ENCODE data around the gene TULP4. TPM values are rescaled to one million over a fixed set of nuclear protein-coding genes. Genes with fewer than 3 reads are reported as not detected.

Gene TULP4
- total and polyA plus RNA-seq, 2 donors (not counting 1 experiment from before 2014, with no cell fraction given), result 12.0 to 90.0 TPM

DNA sequence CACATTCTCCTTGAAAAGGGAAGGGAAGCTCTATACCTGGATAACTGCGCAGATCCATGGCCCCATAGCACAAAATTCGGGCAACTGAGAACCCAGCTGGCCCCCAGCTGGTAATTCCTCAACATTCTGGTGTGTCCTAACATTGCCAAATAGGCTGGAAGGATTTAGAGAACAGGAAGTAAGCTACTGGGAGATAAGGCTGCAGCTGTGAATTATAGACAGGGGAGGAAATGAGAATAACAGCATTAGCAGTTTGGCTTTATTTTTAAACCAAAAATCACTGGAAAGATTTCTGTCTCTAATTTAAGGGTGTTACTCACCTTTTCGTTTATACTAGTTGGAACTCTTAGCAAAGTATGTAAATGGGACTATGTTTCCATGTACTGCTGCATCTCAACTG, 97.2 kb downstream of the TULP4 start:
- peaks cover 3% of the 10 kb centered on the region for H3K79me2 ChIP-seq (ENCODE audit: control insufficient read depth, insufficient read depth, low read length)
- peak overlapping the region in 1 of 2 donors; percentile 63 for H3K27ac ChIP-seq (ENCODE audit: low read length in 2 of 2)
- no peak overlapping the region for H3K4me3 ChIP-seq (ENCODE audit: control extremely low read depth in 1 of 5, extremely low read depth in 1 of 5, insufficient read depth in 1 of 5, low read depth in 2 of 5, low read length in 4 of 5)
- no peak for DNase-seq
- H3K4me1 ChIP-seq (ENCODE audit: control insufficient read depth in 2 of 2, insufficient read depth in 2 of 2, low read length in 2 of 2), result peaks cover 5 to 8% of the 10 kb centered on the region in 2 donors
- H3K9me3 ChIP-seq (ENCODE audit: control extremely low read depth in 1 of 3, control insufficient read depth in 2 of 3, insufficient read depth in 1 of 3, low read length in 2 of 3), result no peaks in the 10 kb centered on the region
- Mint-ChIP-seq H3K9me3 (ENCODE audit: insufficient read depth) (no peaks in the 10 kb centered on the region), H3K27me3 (no peaks in the 10 kb centered on the region), H3K4me1 (peaks cover 18% of the 10 kb centered on the region), H3K4me3 (no peak overlapping the region), H3K27ac (no peak overlapping the region)
- WGBS (ENCODE audit: insufficient coverage), result 65% methylated on average over 2 of the region's 3 CpGs
- intact Hi-C loops (cut with micrococcal nuclease), result no loop called here
- CTCF ChIA-PET, result interaction anchor here (0.6 kb wide), 1 partner anchor 188 kb away, joined by 4 read pairs; no protein-coding TSS in a partner anchor
- no peak overlapping the region for H3K9ac ChIP-seq (ENCODE audit: low read length)
- no peak overlapping the region for H2AFZ ChIP-seq (ENCODE audit: insufficient read depth, low read depth, low read length, poor library complexity, severe bottlenecking)
- ATAC-seq (ENCODE audit: low read depth), result no peak
- no peak for TF ChIP-seq EZH2 (IDR thresholded peaks at IDR 0.05; ENCODE audit: borderline replicate concordance, insufficient read depth, low read depth, low read length, poor library complexity, severe bottlenecking)
- no peak for TF ChIP-seq CTCF (IDR thresholded peaks at IDR 0.05)
- H3K36me3 ChIP-seq (replicated peaks in 1 of 2; ENCODE audit: control extremely low read depth in 1 of 2, control insufficient read depth in 1 of 2, extremely low read depth in 1 of 2, insufficient read depth in 2 of 2, low read length in 1 of 2), result peaks cover 0 to 17% of the 10 kb centered on the region in 2 experiments
- POLR2A ChIA-PET, result no interaction called here
- H4K20me1 ChIP-seq (ENCODE audit: control insufficient read depth, insufficient read depth, low read length, poor library complexity, severe bottlenecking), result peaks cover 15% of the 10 kb centered on the region
- H3K27me3 ChIP-seq (replicated peaks in 1 of 4; ENCODE audit: control extremely low read depth in 1 of 4, control insufficient read depth in 3 of 4, insufficient read depth in 4 of 4, low read length in 3 of 4), result no peaks in the 10 kb centered on the region
- H3K4me2 ChIP-seq (replicated peaks; ENCODE audit: low read depth, low read length, poor library complexity, severe bottlenecking), result no peak overlapping the region

- H3K79me2 ChIP-seq (ENCODE audit: control insufficient read depth, insufficient read depth, low read length), result peaks cover 3% of the 10 kb centered on the region
- no peak overlapping the region for H3K4me3 Mint-ChIP-seq
- peaks cover 0 to 20% of the 10 kb centered on the region in 2 experiments for H3K36me3 ChIP-seq (replicated peaks in 1 of 2; ENCODE audit: control extremely low read depth in 1 of 2, control insufficient read depth in 1 of 2, extremely low read depth in 1 of 2, insufficient read depth in 2 of 2, low read length in 1 of 2)
- H3K4me1 Mint-ChIP-seq, result peaks cover 18% of the 10 kb centered on the region
- peaks cover 15% of the 10 kb centered on the region for H4K20me1 ChIP-seq (ENCODE audit: control insufficient read depth, insufficient read depth, low read length, poor library complexity, severe bottlenecking)
- intact Hi-C loops (cut with micrococcal nuclease), result no loop called here
- no peaks in the 10 kb centered on the region for H3K9me3 ChIP-seq (ENCODE audit: control extremely low read depth in 1 of 3, control insufficient read depth in 2 of 3, insufficient read depth in 1 of 3, low read length in 2 of 3)
- H3K27me3 Mint-ChIP-seq, result no peaks in the 10 kb centered on the region
- CTCF ChIA-PET, result interaction anchor here (0.6 to 1.1 kb wide), 2 partner anchors 9 to 138 kb away, joined by 3 read pairs; no protein-coding TSS in a partner anchor
- H3K4me1 ChIP-seq (ENCODE audit: control insufficient read depth in 2 of 2, insufficient read depth in 2 of 2, low read length in 2 of 2), result peaks cover 5 to 8% of the 10 kb centered on the region in 2 donors
- ATAC-seq (ENCODE audit: low read depth) (no peak), DNase-seq (no peak)
- POLR2A ChIA-PET, result no interaction called here
- no peaks in the 10 kb centered on the region for H3K9me3 Mint-ChIP-seq (ENCODE audit: insufficient read depth)
- H3K27ac Mint-ChIP-seq, result no peak overlapping the region
- no peak for TF ChIP-seq EZH2 (IDR thresholded peaks at IDR 0.05; ENCODE audit: borderline replicate concordance, insufficient read depth, low read depth, low read length, poor library complexity, severe bottlenecking)
- no peak for TF ChIP-seq CTCF (IDR thresholded peaks at IDR 0.05)
- H3K9ac ChIP-seq (ENCODE audit: low read length), result no peak overlapping the region
- no peak overlapping the region for H3K27ac ChIP-seq (ENCODE audit: low read length in 2 of 2)
- WGBS (ENCODE audit: insufficient coverage), result 100% methylated on average over 2 of the region's 8 CpGs
- H2AFZ ChIP-seq (ENCODE audit: insufficient read depth, low read depth, low read length, poor library complexity, severe bottlenecking), result no peak overlapping the region
- no peaks in the 10 kb centered on the region for H3K27me3 ChIP-seq (replicated peaks in 1 of 4; ENCODE audit: control extremely low read depth in 1 of 4, control insufficient read depth in 3 of 4, insufficient read depth in 4 of 4, low read length in 3 of 4)
- no peak overlapping the region for H3K4me3 ChIP-seq (ENCODE audit: control extremely low read depth in 1 of 5, extremely low read depth in 1 of 5, insufficient read depth in 1 of 5, low read depth in 2 of 5, low read length in 4 of 5)
- no peak overlapping the region for H3K4me2 ChIP-seq (replicated peaks; ENCODE audit: low read depth, low read length, poor library complexity, severe bottlenecking)
Measured at GRCh38 chr6:158410784-158411183, 98.5 kb downstream of the TULP4 start.
